OCI-LY3 (cell line): ENCODE data around the gene SUN5.
"Not testable (repeated sequence)": the region's sequence is repeated elsewhere in the genome, so short reads cannot be mapped to it uniquely, and the experiment has no call there.

Experiments
- H2AFZ ChIP-seq: fragments of 200-600, 300-600 bp; shearing (Covaris generic); 2 replicates; pipeline ENCODE4 v1.6.0; 2014; ENCODE audit warnings: antibody characterized with exemption, low read depth, low read length
- H3K27ac ChIP-seq: fragments of 200-600, 300-600 bp; sonication (generic); 2 replicates; pipeline ENCODE4 v1.5.1; 2014; ENCODE audit warnings: mild to moderate bottlenecking, low read length, moderate library complexity, mixed read lengths
- H3K27me3 ChIP-seq: fragments of 200-600, 300-600 bp; sonication (generic); 2 replicates; pipeline ENCODE4 v1.6.1; 2014; ENCODE audit warnings: low read depth, low read length, mixed read lengths
- H3K36me3 ChIP-seq: fragments of 200-600, 300-600 bp; sonication (generic); replicated peaks from 2 replicates; pipeline ENCODE3; 2014; ENCODE audit warnings: low read depth, low read length, mixed read lengths
- H3K4me1 ChIP-seq: fragments of 300-600, 200-600 bp; sonication (generic); 2 replicates; pipeline ENCODE4 v1.6.1; 2014; ENCODE audit warnings: low read length, mixed read lengths
- H3K4me2 ChIP-seq: fragments of 200-600, 300-600 bp; sonication (generic); 2 replicates; pipeline ENCODE4 v1.6.1; 2014; ENCODE audit warnings: low read length, mixed read lengths
- H3K4me3 ChIP-seq: fragments of 300-600, 200-600 bp; sonication (generic); 2 replicates; pipeline ENCODE4 v1.5.1; 2014; ENCODE audit warnings: antibody characterized with exemption, mild to moderate bottlenecking, low read length, moderate library complexity
- H3K79me2 ChIP-seq: fragments of 300-600, 200-600 bp; shearing (Covaris generic); 2 replicates; pipeline ENCODE4 v1.6.1; 2014; ENCODE audit warnings: mild to moderate bottlenecking, low read length, mixed read lengths
- H3K9ac ChIP-seq: fragments of 300-600, 200-600 bp; shearing (Covaris generic); 2 replicates; pipeline ENCODE4 v1.6.0; 2014; ENCODE audit warnings: mild to moderate bottlenecking, low read length, moderate library complexity
- H3K9me3 ChIP-seq: fragments of 200-600, 300-600 bp; shearing (Covaris generic); 2 replicates; pipeline ENCODE4 v1.6.1; 2014; ENCODE audit warnings: low read length, mixed read lengths; ENCODE audit not compliant: insufficient read depth
- H4K20me1 ChIP-seq: fragments of 200-600, 300-600 bp; sonication (generic); 2 replicates; pipeline ENCODE4 v1.6.1; 2016; ENCODE audit warnings: low read length, mixed read lengths; ENCODE audit not compliant: insufficient read depth
- CTCF ChIP-seq: fragments of 200-600, 300-600 bp; sonication (generic); IDR thresholded peaks from 2 replicates; pipeline ENCODE4 v1.5.1; 2014; ENCODE audit warnings: antibody characterized with exemption, low read length, low read depth
- EZH2phosphoT487 ChIP-seq: fragments of 200-600 bp; shearing (Covaris generic); IDR thresholded peaks from 2 replicates; pipeline ENCODE4 v1.6.1; 2018; ENCODE audit warnings: antibody characterized with exemption, mixed run types, low read depth

Gene SUN5

GRCh38 chr20:33004141-33004751 is at the start of gene SUN5:
SUN5 (minus strand) TSS chr20:33004433; CDS start chr20:33004340, 93 bp downstream.
- Histone ChIP-seq H3K36me3 (no peaks in the 10 kb centered on the region), H3K4me2 (no peak within 1 kb of the TSS), H3K9ac (no peak within 1 kb of the TSS), H2AFZ (no peak within 1 kb of the TSS), H3K27me3 (no peaks in the 10 kb centered on the region), H3K27ac (no peak within 1 kb of the TSS), H3K9me3 (no peaks in the 10 kb centered on the region), H4K20me1 (no peaks in the 10 kb centered on the region), H3K4me3 (no peak within 1 kb of the TSS), H3K79me2 (no peaks in the 10 kb centered on the region), H3K4me1 (peaks cover 8% of the 10 kb centered on the region)
- no peak for TF ChIP-seq CTCF
- no peak for TF ChIP-seq EZH2phosphoT487

GRCh38 chr20:33053291-33054106 is 49.3 kb upstream of the SUN5 start, which contains the start of gene BPIFB3:
BPIFB3 (plus strand) TSS chr20:33053903; CDS start chr20:33055436, 1,533 bp downstream.
- no peak within 1 kb of the TSS for H2AFZ ChIP-seq
- no peak within 1 kb of the TSS for H3K4me2 ChIP-seq
- H3K9me3 ChIP-seq: no peaks in the 10 kb centered on the region

DNA sequence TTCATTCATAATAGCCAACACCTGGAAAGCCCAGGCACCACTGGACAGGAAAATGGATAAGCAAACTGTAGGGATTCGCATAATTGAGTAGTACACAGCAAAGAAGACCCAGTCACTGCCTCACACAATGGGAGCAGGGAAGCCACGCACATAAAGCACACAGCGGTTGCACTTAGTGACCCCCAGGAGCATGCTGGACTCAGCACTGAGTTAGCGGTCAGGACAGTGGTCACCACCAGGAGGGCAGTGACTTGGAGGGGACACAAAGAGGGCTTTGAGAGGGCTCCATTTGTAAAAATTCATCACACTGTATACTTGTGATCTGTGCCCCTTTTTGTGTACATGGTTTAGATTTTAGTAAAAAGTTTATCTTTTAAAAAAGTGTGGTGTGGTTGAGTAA is 47.1 kb upstream of the SUN5 start:
- H4K20me1 ChIP-seq: no peaks in the 10 kb centered on the region
- H3K27me3 ChIP-seq: no peaks in the 10 kb centered on the region
- H3K9ac ChIP-seq: no peak overlapping the region
- H3K9me3 ChIP-seq: no peaks in the 10 kb centered on the region
- H2AFZ ChIP-seq: no peak overlapping the region
- H3K4me1 ChIP-seq: no peaks in the 10 kb centered on the region
- H3K79me2 ChIP-seq: no peaks in the 10 kb centered on the region
- no peak overlapping the region for H3K4me2 ChIP-seq
- H3K4me3 ChIP-seq: no peak overlapping the region
- H3K27ac ChIP-seq: no peak overlapping the region
- H3K36me3 ChIP-seq: no peaks in the 10 kb centered on the region
- TF ChIP-seq CTCF (no peak), EZH2phosphoT487 (no peak)

More at GRCh38 chr20:33053291-33054106, 49.3 kb upstream of the SUN5 start, which contains the start of gene BPIFB3:
- no peaks in the 10 kb centered on the region for H3K27me3 ChIP-seq
- H3K27ac ChIP-seq: no peak within 1 kb of the TSS
- H3K4me3 ChIP-seq: no peak within 1 kb of the TSS
- no peaks in the 10 kb centered on the region for H3K4me1 ChIP-seq
- H3K79me2 ChIP-seq: no peaks in the 10 kb centered on the region
- no peaks in the 10 kb centered on the region for H3K36me3 ChIP-seq
- H4K20me1 ChIP-seq: no peaks in the 10 kb centered on the region
- TF ChIP-seq EZH2phosphoT487: no peak
- TF ChIP-seq CTCF: no peak
- no peak within 1 kb of the TSS for H3K9ac ChIP-seq

GRCh38 chr20:33046412-33046811 is 42.2 kb upstream of the SUN5 start:
- H3K27me3 ChIP-seq: no peaks in the 10 kb centered on the region
- no peaks in the 10 kb centered on the region for H3K9me3 ChIP-seq
- no peak overlapping the region for H2AFZ ChIP-seq
- no peak overlapping the region for H3K27ac ChIP-seq
- H3K4me1 ChIP-seq: no peaks in the 10 kb centered on the region
- H4K20me1 ChIP-seq: no peaks in the 10 kb centered on the region
- no peak overlapping the region for H3K9ac ChIP-seq
- H3K4me2 ChIP-seq: no peak overlapping the region
- no peaks in the 10 kb centered on the region for H3K79me2 ChIP-seq
- H3K4me3 ChIP-seq: no peak overlapping the region
- no peaks in the 10 kb centered on the region for H3K36me3 ChIP-seq
- no peak for TF ChIP-seq CTCF
- TF ChIP-seq EZH2phosphoT487: no peak

DNA sequence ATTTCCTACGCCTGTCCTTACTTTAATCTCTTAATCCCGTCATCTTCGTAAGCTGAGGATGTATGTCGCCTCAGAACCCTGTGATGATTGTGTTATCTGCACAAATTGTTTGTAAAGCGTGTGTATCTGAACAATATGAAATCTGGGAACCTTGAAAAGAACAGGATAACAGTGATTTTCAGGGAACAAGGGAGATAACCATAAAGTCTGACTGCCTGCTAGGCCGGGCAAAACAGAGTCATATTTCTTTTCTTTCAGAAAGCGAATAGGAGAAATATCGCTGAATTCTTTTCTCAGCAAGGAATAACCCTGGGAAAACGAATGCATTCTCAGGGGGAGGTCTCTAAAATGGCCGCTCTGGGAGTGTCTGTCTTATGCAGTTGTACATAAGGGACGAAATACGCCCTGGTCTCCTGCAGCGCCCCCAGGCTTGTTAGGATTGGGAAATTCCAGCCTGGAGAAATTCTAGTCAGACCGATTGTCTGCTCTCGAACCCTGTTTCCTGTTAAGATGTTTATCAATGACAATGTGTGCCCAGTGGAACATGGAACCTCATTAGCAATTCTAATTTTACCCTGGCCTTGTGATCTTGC is 41.0 kb upstream of the SUN5 start:
- H3K4me3 ChIP-seq, H3K9me3 ChIP-seq, H3K79me2 ChIP-seq, H3K4me1 ChIP-seq, H4K20me1 ChIP-seq, H3K27me3 ChIP-seq, H3K27ac ChIP-seq, H3K9ac ChIP-seq, H2AFZ ChIP-seq, H3K4me2 ChIP-seq, H3K36me3 ChIP-seq: not testable (repeated sequence)
